Peyer's patch (tissue), 4 donors: ENCODE data around the gene NVL.

Experiments
- POLR2A ChIP-seq, 2 donors: fragments of 450-650 bp; IDR thresholded peaks; one replicate each; pipeline ENCODE4 v1.5.1; 2017; ENCODE audit warnings: antibody characterized with exemption in 2 of 2, mild to moderate bottlenecking in 2 of 2, moderate library complexity in 2 of 2
- TF ChIP-seq, protein P1 (sequence below), 6 experiments: fragments of 450-650 bp in 4 of 6; fragments of 200-600 bp in 2 of 6; sonication (generic) in 1 of 6; IDR thresholded peaks; one replicate each; pipeline ENCODE4 v1.5.1; 2017 to 2019; ENCODE audit warnings: antibody characterized with exemption in 6 of 6, mild to moderate bottlenecking in 3 of 6, moderate library complexity in 1 of 6

DNA sequence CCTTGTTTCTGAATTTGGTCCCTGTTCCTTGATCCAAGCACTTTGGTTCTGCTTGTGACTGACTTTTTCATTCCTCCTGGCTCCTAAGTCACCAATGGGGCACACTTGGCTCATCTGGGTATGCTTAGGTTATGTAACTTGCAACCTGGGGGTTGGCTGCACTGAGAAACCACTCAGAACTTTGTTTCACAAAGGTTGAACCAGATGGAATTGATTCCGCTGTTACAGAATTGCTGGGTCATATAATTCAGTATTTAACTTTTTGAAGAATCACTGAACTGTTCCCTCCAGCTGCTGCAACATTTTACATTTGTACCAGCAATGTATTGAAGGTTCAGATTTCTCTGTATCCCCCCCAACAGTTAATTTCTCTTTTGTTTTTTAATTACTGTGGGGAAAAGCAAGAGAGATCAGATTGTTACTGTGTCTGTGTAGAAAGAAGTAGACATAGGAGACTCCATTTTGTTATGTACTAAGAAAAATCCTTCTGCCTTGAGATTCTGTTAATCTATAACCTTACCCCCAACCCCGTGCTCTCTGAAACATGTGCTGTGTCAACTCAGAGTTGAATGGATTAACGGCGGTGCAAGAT, 9.6 kb upstream of the NVL start:
- TF ChIP-seq POLR2A (IDR thresholded peaks at IDR 0.05) = no peak
- TF ChIP-seq, protein P1, sequence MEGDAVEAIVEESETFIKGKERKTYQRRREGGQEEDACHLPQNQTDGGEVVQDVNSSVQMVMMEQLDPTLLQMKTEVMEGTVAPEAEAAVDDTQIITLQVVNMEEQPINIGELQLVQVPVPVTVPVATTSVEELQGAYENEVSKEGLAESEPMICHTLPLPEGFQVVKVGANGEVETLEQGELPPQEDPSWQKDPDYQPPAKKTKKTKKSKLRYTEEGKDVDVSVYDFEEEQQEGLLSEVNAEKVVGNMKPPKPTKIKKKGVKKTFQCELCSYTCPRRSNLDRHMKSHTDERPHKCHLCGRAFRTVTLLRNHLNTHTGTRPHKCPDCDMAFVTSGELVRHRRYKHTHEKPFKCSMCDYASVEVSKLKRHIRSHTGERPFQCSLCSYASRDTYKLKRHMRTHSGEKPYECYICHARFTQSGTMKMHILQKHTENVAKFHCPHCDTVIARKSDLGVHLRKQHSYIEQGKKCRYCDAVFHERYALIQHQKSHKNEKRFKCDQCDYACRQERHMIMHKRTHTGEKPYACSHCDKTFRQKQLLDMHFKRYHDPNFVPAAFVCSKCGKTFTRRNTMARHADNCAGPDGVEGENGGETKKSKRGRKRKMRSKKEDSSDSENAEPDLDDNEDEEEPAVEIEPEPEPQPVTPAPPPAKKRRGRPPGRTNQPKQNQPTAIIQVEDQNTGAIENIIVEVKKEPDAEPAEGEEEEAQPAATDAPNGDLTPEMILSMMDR (IDR thresholded peaks at IDR 0.05) = no peak
